NT2/D1 (cell line): ENCODE results near the gene SPATA20.

Experiments
- DNase-seq: peaks from one replicate; pipeline ENCODE4 v3.0.0-alpha.2; 2011; ENCODE audit warnings: low read depth, low spot score
- H3K27me3 ChIP-seq: 2 replicates; pipeline ENCODE4 v1.6.0; 2011; ENCODE audit warnings: mild to moderate bottlenecking; ENCODE audit not compliant: insufficient read length, insufficient read depth
- H3K36me3 ChIP-seq: 2 replicates; pipeline ENCODE4 v1.6.1; 2011; ENCODE audit warnings: mild to moderate bottlenecking, low read length, mixed read lengths; ENCODE audit not compliant: insufficient read depth, insufficient read length
- H3K4me1 ChIP-seq: 2 replicates; pipeline ENCODE4 v1.5.1; 2011; ENCODE audit not compliant: insufficient read depth, insufficient read length
- H3K4me3 ChIP-seq: 2 replicates; pipeline ENCODE4 v1.5.1; 2011; ENCODE audit warnings: low read depth; ENCODE audit not compliant: insufficient read length
- H3K9ac ChIP-seq: 2 replicates; pipeline ENCODE4 v1.6.0; 2011; ENCODE audit warnings: low read depth; ENCODE audit not compliant: insufficient read length
- H3K9me3 ChIP-seq: 2 replicates; pipeline ENCODE4 v1.5.1; 2011; ENCODE audit warnings: mild to moderate bottlenecking, low read length; ENCODE audit not compliant: insufficient read depth
- SUZ12 ChIP-seq: IDR thresholded peaks from 2 replicates; pipeline ENCODE4 v1.6.1; 2011; ENCODE audit not compliant: insufficient read length, insufficient read depth; ENCODE audit errors: extremely low read depth
- YY1 ChIP-seq: IDR thresholded peaks from 2 replicates; pipeline ENCODE4 v1.6.1; 2011; ENCODE audit not compliant: insufficient read length, insufficient read depth
- ZNF274 ChIP-seq: IDR thresholded peaks from 2 replicates; pipeline ENCODE4 v1.6.1; 2011; ENCODE audit warnings: mild to moderate bottlenecking, low read depth, low read length

Gene SPATA20

DNA sequence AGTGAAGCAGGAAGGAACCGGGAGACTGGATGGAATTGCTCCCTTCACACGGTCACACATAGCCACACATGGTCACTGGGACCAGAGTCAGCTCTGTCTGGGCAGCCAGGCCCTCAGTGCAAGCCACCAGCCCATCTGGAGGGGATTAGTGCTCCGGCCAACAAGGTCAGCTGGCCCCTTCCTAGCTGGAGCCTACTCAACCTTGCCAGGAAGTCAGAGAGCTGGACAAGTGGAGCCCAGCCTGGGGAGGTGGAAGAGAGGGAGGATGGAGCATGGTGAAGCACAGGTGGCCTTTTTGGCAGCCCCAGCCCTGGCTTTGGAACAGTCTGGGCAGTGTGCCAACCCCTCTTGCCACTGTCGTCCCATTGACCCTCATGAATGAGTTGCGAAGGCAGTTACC lies 9.8 kb downstream of the SPATA20 start:
- H3K9ac ChIP-seq, result peak overlapping the region; percentile 38
- no peaks in the 10 kb centered on the region for H3K9me3 ChIP-seq
- H3K4me1 ChIP-seq, result peaks cover 21% of the 10 kb centered on the region
- no peak overlapping the region for H3K4me3 ChIP-seq
- TF ChIP-seq SUZ12 (no peak), YY1 (no peak), ZNF274 (no peak)
- DNase-seq, result no peak
- peaks cover 11% of the 10 kb centered on the region for H3K36me3 ChIP-seq
- H3K27me3 ChIP-seq, result peaks cover 34% of the 10 kb centered on the region

DNA sequence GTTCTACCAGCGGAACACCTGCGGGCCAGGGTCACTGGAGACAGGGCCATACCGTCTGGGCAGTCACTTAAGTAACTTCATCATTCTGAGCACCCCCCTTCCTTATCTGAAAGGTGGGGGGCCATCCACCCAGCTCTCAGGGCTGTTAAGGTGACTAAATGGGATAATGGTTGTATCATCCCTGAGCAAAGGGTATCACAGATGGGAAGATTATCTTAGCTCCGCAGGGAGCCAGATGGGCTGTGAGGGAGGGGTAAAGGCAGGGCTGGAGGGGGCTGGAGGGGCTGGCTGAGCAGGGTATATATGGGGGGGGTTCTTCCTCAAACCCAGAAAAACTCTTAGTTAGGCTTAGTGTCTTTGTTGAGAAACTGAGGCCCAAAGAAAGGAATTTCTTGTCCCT lies 10.7 kb downstream of the SPATA20 start:
- no peak for DNase-seq
- peaks cover 42% of the 10 kb centered on the region for H3K27me3 ChIP-seq
- TF ChIP-seq SUZ12, result no peak
- no peak for TF ChIP-seq YY1
- TF ChIP-seq ZNF274, result no peak
- peaks cover 27% of the 10 kb centered on the region for H3K4me1 ChIP-seq
- no peak overlapping the region for H3K4me3 ChIP-seq
- no peak overlapping the region for H3K9ac ChIP-seq
- peaks cover 11% of the 10 kb centered on the region for H3K36me3 ChIP-seq
- H3K9me3 ChIP-seq, result no peaks in the 10 kb centered on the region

DNA sequence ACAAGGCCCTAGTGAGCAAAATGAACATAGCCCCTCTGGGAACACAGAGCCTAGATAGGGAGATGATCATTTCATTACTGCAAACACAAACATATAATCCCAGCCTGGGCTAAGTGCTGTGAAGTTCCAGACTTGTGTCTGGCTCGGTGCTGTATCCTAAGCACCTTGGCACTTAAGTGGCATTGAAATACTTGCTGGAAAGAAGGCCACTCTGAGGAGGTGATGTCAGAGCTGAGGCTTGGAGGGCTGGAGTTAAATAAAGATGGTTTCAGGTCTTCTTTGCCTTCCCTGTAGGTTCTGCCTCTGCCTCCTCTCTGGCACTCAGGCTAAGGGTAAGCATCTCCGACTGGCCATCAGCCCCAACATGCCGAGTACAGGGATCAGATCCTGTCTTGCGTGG lies 11.1 kb downstream of the SPATA20 start:
- Histone ChIP-seq H3K4me3 (no peak overlapping the region), H3K9ac (peak overlapping the region; percentile 52), H3K9me3 (no peaks in the 10 kb centered on the region), H3K36me3 (peaks cover 11% of the 10 kb centered on the region), H3K27me3 (peaks cover 47% of the 10 kb centered on the region), H3K4me1 (peaks cover 29% of the 10 kb centered on the region)
- DNase-seq, result no peak
- TF ChIP-seq SUZ12 (no peak), ZNF274 (no peak), YY1 (no peak)

DNA sequence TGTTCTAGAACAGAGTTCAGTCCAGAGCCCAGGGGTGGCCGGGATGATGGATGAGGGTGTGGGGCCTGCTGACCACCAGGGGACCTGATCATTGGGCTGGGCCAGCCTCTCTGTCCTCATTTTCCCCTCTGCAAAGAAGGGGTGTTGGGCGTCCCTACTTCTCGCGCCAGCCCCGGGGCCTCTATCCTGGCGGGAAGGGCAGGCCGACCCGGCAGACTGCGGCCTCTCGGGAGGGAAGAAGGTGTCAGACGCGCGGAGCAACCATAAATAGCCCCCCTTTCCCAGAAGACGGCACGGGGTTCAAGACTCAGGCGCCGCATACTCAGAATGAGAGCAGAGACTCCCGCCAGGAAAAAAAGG lies 11.6 kb downstream of the SPATA20 start:
- Histone ChIP-seq H3K9me3 (no peaks in the 10 kb centered on the region), H3K27me3 (peaks cover 52% of the 10 kb centered on the region), H3K36me3 (peaks cover 11% of the 10 kb centered on the region), H3K4me1 (peaks cover 31% of the 10 kb centered on the region), H3K9ac (peak overlapping the region; percentile 52), H3K4me3 (peak overlapping the region; percentile 59)
- TF ChIP-seq SUZ12 (no peak), ZNF274 (no peak), YY1 (no peak)
- no peak for DNase-seq

DNA sequence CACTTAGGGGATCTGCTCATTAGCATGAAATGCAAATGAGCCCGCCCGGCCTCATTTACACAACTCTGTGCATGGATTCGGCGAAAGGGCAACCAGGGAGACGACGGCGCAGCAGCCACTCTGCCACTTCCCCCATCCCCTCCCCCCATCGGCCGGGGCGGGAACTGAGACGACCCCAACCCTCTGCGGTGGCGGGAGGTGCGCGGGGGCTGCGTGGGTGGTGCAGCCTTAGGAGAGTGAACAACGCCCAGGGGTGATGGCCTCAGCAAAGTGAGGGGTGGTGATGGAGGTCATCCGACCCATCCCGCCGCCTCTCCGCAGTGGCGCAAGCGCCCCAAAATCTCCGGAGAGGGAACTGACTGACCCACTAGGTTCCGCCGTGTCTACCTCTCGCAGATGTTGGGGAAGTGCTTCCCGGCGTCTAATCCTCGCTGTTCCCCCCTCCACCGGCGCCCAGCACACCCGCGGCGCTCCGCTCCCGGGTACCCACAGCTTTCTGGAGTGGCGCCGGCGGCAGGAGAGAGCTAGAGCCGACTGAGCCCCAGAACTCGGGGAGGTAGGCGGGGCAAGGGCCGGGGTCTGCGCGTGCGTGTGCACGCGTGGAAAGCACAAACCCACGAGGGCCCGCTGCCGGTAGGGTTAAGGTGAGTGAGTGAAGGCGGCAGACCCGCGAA lies 12.1 kb downstream of the SPATA20 start:
- TF ChIP-seq SUZ12 (no peak), ZNF274 (no peak), YY1 (no peak)
- Histone ChIP-seq H3K27me3 (peaks cover 57% of the 10 kb centered on the region), H3K9ac (peak overlapping the region; percentile 77), H3K4me1 (peaks cover 35% of the 10 kb centered on the region), H3K4me3 (peak overlapping the region; percentile 59), H3K36me3 (peaks cover 11% of the 10 kb centered on the region), H3K9me3 (no peaks in the 10 kb centered on the region)
- DNase-seq, result peak; percentile 40

- TF ChIP-seq SUZ12, result no peak
- no peak for TF ChIP-seq ZNF274
- no peak for TF ChIP-seq YY1
- Histone ChIP-seq H3K27me3 (peaks cover 60% of the 10 kb centered on the region), H3K4me3 (peak overlapping the region; percentile 60), H3K9me3 (no peaks in the 10 kb centered on the region), H3K4me1 (peaks cover 37% of the 10 kb centered on the region), H3K36me3 (peaks cover 11% of the 10 kb centered on the region), H3K9ac (peak overlapping the region; percentile 77)
- DNase-seq, result peak; percentile 77
Observed at GRCh38 chr17:50559674-50560184, 12.8 kb downstream of the SPATA20 start.

- Histone ChIP-seq H3K9ac (peak within 1 kb of the TSS; percentile 77), H3K4me3 (peak within 1 kb of the TSS; percentile 60), H3K36me3 (peaks cover 7% of the 10 kb centered on the region), H3K27me3 (peaks cover 60% of the 10 kb centered on the region), H3K4me1 (peaks cover 41% of the 10 kb centered on the region), H3K9me3 (no peaks in the 10 kb centered on the region)
- TF ChIP-seq SUZ12 (no peak), YY1 (no peak), ZNF274 (no peak)
- DNase-seq, result peak; percentile 85
Observed at GRCh38 chr17:50560185-50560824, 13.3 kb downstream of the SPATA20 start, which contains the start of gene CACNA1G. Gene CACNA1G (plus strand): TSS chr17:50560715. CDS start chr17:50561460, 745 bp downstream.
